KMS-11 (cell line): ENCODE measurements around the gene DHRS3.
"Not testable (repeated sequence)": the region's sequence is repeated elsewhere in the genome, so short reads cannot be mapped to it uniquely, and the experiment has no call there.

ENCODE experiments used
- H2AFZ ChIP-seq: fragments of 200-600 bp; sonication (generic); 2 replicates; pipeline ENCODE4 v1.6.1; 2016; ENCODE audit warnings: antibody characterized with exemption, mixed run types, low read depth
- H3K27ac ChIP-seq: fragments of 200-600 bp; sonication (generic); 2 replicates; pipeline ENCODE4 v1.6.1; 2016; ENCODE audit warnings: mild to moderate bottlenecking, mixed run types
- H3K27me3 ChIP-seq: fragments of 200-600 bp; sonication (generic); 2 replicates; pipeline ENCODE4 v1.6.1; 2017; ENCODE audit warnings: mild to moderate bottlenecking, low read depth, mixed run types, moderate library complexity; ENCODE audit not compliant: insufficient read depth
- H3K36me3 ChIP-seq: fragments of 200-600 bp; sonication (generic); 2 replicates; pipeline ENCODE4 v1.6.1; 2017; ENCODE audit warnings: mild to moderate bottlenecking, mixed run types; ENCODE audit not compliant: insufficient read depth
- H3K4me1 ChIP-seq: fragments of 200-600 bp; sonication (generic); 2 replicates; pipeline ENCODE4 v1.6.1; 2016; ENCODE audit warnings: mild to moderate bottlenecking, low read depth, mixed run types; ENCODE audit not compliant: poor library complexity, severe bottlenecking
- H3K4me2 ChIP-seq: fragments of 200-600 bp; sonication (generic); 2 replicates; pipeline ENCODE4 v1.7.0; 2016; ENCODE audit warnings: mild to moderate bottlenecking, mixed run types
- H3K4me3 ChIP-seq: fragments of 200-600 bp; sonication (generic); IDR thresholded peaks from 2 replicates; pipeline ENCODE4 v1.6.1; 2017; ENCODE audit warnings: low read depth, low read length, mixed read lengths; ENCODE audit not compliant: insufficient read depth
- H3K79me2 ChIP-seq: fragments of 200-600 bp; sonication (generic); 2 replicates; pipeline ENCODE4 v1.6.1; 2016; ENCODE audit warnings: low read depth, mixed run types; ENCODE audit not compliant: insufficient read depth
- H3K9ac ChIP-seq: fragments of 200-600 bp; sonication (generic); 2 replicates; pipeline ENCODE4 v1.6.1; 2016; ENCODE audit warnings: mild to moderate bottlenecking, mixed run types
- H4K20me1 ChIP-seq: fragments of 200-600 bp; sonication (generic); 2 replicates; pipeline ENCODE4 v1.6.1; 2016; ENCODE audit warnings: mild to moderate bottlenecking, mixed run types; ENCODE audit not compliant: insufficient read depth
- TF ChIP-seq, protein P1 (sequence below): fragments of 200-600 bp; sonication (generic); conservative IDR thresholded peaks from 2 replicates; pipeline ENCODE4 v1.6.1; 2017; ENCODE audit warnings: low read depth, mild to moderate bottlenecking, antibody characterized with exemption, low read length, moderate library complexity, mixed read lengths

Gene DHRS3

DNA sequence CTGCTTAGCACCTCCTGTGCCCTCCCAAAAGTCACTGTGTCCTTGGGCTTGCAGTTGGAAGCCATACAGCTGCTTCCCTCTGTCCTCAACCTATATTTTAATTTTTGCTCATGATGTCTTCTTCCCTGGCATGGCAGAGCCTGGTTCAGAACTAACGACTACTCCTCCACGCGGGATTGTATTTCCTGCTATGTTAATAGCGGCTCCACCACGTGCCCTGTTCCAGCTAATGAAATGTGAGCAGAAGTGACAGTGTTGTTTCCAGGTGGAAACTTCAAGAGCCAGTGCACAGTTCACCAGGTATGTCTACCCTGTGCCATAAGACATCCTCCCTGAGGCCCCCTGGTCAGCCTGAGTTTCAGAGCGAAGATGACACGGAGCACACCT, 52.1 kb downstream of the DHRS3 start:
- Histone ChIP-seq H3K4me3 (no peak overlapping the region), H3K27ac (no peak overlapping the region), H3K27me3 (no peaks in the 10 kb centered on the region), H3K36me3 (no peaks in the 10 kb centered on the region), H3K9ac (no peak overlapping the region), H4K20me1 (no peaks in the 10 kb centered on the region), H3K4me1 (no peaks in the 10 kb centered on the region), H3K79me2 (no peaks in the 10 kb centered on the region), H3K4me2 (no peak overlapping the region), H2AFZ (no peak overlapping the region)
- TF ChIP-seq, protein P1, sequence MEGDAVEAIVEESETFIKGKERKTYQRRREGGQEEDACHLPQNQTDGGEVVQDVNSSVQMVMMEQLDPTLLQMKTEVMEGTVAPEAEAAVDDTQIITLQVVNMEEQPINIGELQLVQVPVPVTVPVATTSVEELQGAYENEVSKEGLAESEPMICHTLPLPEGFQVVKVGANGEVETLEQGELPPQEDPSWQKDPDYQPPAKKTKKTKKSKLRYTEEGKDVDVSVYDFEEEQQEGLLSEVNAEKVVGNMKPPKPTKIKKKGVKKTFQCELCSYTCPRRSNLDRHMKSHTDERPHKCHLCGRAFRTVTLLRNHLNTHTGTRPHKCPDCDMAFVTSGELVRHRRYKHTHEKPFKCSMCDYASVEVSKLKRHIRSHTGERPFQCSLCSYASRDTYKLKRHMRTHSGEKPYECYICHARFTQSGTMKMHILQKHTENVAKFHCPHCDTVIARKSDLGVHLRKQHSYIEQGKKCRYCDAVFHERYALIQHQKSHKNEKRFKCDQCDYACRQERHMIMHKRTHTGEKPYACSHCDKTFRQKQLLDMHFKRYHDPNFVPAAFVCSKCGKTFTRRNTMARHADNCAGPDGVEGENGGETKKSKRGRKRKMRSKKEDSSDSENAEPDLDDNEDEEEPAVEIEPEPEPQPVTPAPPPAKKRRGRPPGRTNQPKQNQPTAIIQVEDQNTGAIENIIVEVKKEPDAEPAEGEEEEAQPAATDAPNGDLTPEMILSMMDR, result no peak

DNA sequence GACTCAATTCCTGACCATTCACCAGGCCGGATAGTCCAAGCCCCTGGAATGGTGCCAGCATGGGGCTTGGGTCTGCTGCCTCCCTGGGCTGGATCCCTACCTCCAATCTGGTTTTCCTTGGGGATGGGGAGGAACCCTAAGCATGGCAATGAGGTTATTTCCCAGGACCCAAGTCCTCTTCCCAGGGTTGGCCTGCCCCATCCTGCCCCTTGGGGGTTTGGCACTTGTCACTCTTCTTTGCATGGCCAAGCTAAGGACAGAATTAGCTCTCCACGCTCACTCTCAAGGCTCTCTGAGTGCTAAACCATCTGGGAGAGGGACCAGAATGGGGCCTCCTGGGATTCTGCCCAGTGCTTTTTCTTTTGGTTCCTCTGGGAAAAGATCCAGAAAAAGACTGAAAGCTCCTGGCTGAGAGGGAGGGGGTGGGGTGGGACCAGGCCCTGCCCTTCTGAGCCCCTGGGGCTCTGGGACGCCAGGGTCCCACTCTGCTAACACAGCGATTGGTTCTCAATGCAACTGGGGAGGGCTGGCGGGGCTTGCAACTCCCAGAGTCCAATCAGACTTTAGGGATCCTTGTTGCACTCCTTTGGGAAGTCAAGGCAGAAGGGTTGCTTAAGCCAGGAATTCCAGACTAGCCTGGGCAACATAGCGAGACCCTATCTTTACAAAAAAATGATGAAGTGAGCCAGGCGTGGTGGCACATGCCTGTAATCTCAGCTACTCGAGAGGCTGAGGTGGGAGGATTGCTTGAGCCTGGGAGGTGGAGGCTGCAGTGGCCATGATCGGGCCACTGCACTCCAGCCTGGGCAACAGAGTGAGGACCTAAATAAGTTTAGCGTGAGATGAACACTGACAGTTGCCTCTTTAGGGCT, 52.7 kb downstream of the DHRS3 start:
- no peaks in the 10 kb centered on the region for H3K79me2 ChIP-seq
- H3K4me2 ChIP-seq, result no peak overlapping the region
- no peaks in the 10 kb centered on the region for H3K4me1 ChIP-seq
- H3K27ac ChIP-seq, result no peak overlapping the region
- no peak overlapping the region for H3K9ac ChIP-seq
- no peaks in the 10 kb centered on the region for H3K27me3 ChIP-seq
- no peaks in the 10 kb centered on the region for H4K20me1 ChIP-seq
- H3K36me3 ChIP-seq, result no peaks in the 10 kb centered on the region
- H2AFZ ChIP-seq, result no peak overlapping the region
- H3K4me3 ChIP-seq, result no peak overlapping the region
- TF ChIP-seq, protein P1, result no peak

DNA sequence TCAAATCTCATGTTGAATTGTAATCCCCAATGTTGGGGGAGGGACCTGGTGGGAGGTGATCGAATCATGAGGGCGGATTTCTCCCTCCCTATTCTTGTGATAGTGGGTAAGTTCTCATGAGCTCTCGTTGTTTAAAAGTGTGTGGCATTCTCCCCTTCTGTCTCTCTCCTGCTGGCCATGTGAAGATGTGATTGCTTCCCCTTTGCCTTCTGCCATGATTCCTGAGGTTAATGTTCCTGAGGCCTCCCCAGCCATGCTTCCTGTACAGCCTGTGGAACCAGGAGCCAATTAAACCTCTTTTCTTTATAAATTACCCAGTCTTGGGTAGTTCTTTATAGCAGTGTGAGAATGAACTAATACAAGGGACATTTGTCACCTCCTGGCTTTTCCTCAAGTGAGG, 53.8 kb downstream of the DHRS3 start:
- not testable (repeated sequence) for H3K27me3 ChIP-seq, H4K20me1 ChIP-seq, H3K27ac ChIP-seq, H3K36me3 ChIP-seq, H2AFZ ChIP-seq, H3K4me3 ChIP-seq, H3K9ac ChIP-seq, H3K4me1 ChIP-seq, H3K4me2 ChIP-seq, H3K79me2 ChIP-seq

DNA sequence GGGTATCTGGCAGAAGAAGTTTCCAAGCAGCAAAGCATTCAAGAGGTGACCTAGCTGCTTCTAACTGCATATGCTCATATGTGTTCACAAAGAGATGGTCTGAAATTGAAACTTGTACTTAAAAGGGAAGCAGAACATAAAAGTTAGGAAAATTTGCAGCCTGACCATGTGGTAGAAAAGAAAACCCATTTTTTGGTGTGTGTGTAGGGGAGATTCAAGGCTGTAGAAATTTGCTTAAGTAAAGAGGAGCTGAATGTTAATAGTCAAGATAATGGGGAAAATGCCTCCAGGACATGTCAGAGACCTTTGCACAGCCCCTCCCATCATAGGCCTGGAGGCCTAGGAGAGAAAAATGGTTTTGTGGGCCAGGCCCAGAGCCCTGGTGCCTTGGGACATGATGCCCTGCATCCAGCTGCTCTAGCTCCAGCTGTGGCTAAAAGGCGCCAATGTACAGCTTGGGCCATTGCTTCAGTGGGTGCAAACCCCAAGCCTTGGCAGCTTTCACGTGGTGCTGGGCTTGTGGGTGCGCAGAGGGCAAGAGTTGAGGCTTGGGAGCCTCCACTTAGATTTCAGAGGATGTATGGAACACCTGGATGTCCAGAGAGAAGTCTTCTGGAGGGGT, 54.9 kb downstream of the DHRS3 start:
- H3K9ac ChIP-seq, result no peak overlapping the region
- H3K79me2 ChIP-seq, result no peaks in the 10 kb centered on the region
- H3K4me3 ChIP-seq, result no peak overlapping the region
- TF ChIP-seq, protein P1, result no peak
- H3K4me1 ChIP-seq, result no peaks in the 10 kb centered on the region
- no peak overlapping the region for H3K4me2 ChIP-seq
- H3K36me3 ChIP-seq, result no peaks in the 10 kb centered on the region
- no peaks in the 10 kb centered on the region for H4K20me1 ChIP-seq
- H2AFZ ChIP-seq, result no peak overlapping the region
- H3K27ac ChIP-seq, result no peak overlapping the region
- H3K27me3 ChIP-seq, result no peaks in the 10 kb centered on the region

DNA sequence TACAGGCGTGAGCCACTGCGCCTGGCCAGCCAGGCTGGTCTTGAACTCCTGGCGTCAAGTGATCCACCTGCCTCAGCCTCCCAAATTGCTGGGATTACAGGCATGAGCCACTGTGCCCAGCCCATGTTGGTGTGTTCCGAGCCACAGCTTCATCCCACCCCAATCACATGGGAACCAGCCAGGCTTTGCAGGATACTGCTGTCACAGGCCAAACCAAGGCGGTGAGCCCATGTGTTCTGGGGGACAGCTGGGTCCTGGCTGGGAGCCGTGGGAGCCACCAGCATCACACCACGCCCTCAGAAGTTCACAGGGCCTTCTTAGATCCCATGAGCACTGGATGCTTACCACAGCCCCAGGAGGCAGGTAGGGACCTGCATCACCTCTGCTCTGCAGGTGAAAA, 56.9 kb downstream of the DHRS3 start:
- Histone ChIP-seq H3K79me2 (no peaks in the 10 kb centered on the region), H3K36me3 (no peaks in the 10 kb centered on the region), H3K4me2 (no peak overlapping the region), H3K27ac (no peak overlapping the region), H3K27me3 (no peaks in the 10 kb centered on the region), H3K4me3 (no peak overlapping the region), H4K20me1 (no peaks in the 10 kb centered on the region), H3K9ac (no peak overlapping the region), H3K4me1 (no peaks in the 10 kb centered on the region), H2AFZ (no peak overlapping the region)
- TF ChIP-seq, protein P1, result no peak
